ENCODE data around the gene AEBP2. TPM values are rescaled to one million over a fixed set of nuclear protein-coding genes. Genes with fewer than 3 reads are reported as not detected.

AEBP2 gene
- total RNA-seq, 2 donors from 2014 or later, result 25.1 to 25.7 TPM

- H3K4me1 ChIP-seq, result peaks cover 15% of the 10 kb centered on the region
- no peaks in the 10 kb centered on the region for H3K36me3 ChIP-seq (replicated peaks in 1 of 2; ENCODE audit: insufficient read depth in 1 of 2, low read depth in 2 of 2)
- intact Hi-C loops (cut with DNase I), result no loop called here
- DNase-seq (no peak), ATAC-seq (no peak)
- no peak overlapping the region for H3K4me3 ChIP-seq
- no peaks in the 10 kb centered on the region for H3K9me3 ChIP-seq
- 91 to 94% methylated on average over 4 of the region's 4 CpGs for WGBS, 2 donors
- no peak overlapping the region for H3K27ac ChIP-seq
- TF ChIP-seq CTCF (IDR thresholded peaks at IDR 0.05) (no peak), POLR2A (IDR thresholded peaks at IDR 0.05) (no peak)
- H3K27me3 ChIP-seq, result no peaks in the 10 kb centered on the region
Measured at GRCh38 chr12:19443585-19443984, 4.3 kb downstream of the AEBP2 start.

GRCh38 chr12:19444097-19444496 is 4.8 kb downstream of the AEBP2 start:
- H3K27me3 ChIP-seq, result no peaks in the 10 kb centered on the region
- no peaks in the 10 kb centered on the region for H3K36me3 ChIP-seq (replicated peaks in 1 of 2; ENCODE audit: insufficient read depth in 1 of 2, low read depth in 2 of 2)
- TF ChIP-seq POLR2A (IDR thresholded peaks at IDR 0.05), result no peak
- DNase-seq (no peak), ATAC-seq (no peak)
- intact Hi-C loops (cut with DNase I), result no loop called here
- H3K4me3 ChIP-seq, result no peak overlapping the region
- H3K9me3 ChIP-seq, result no peaks in the 10 kb centered on the region
- 74 to 76% methylated on average over 3 of the region's 3 CpGs for WGBS, 2 donors
- H3K27ac ChIP-seq, result no peak overlapping the region
- peaks cover 15% of the 10 kb centered on the region for H3K4me1 ChIP-seq

GRCh38 chr12:19447386-19447785 is 8.1 kb downstream of the AEBP2 start:
- no peak overlapping the region for H3K4me3 ChIP-seq
- ATAC-seq (no peak), DNase-seq (no peak)
- no peaks in the 10 kb centered on the region for H3K9me3 ChIP-seq
- no peaks in the 10 kb centered on the region for H3K36me3 ChIP-seq (replicated peaks in 1 of 2; ENCODE audit: insufficient read depth in 1 of 2, low read depth in 2 of 2)
- H3K27ac ChIP-seq, result no peak overlapping the region
- intact Hi-C loops (cut with DNase I), result no loop called here
- WGBS, 2 donors, result 70 to 80% methylated on average over 8 of the region's 8 CpGs
- peaks cover 1% of the 10 kb centered on the region for H3K4me1 ChIP-seq
- TF ChIP-seq POLR2A (IDR thresholded peaks at IDR 0.05) (no peak), CTCF (IDR thresholded peaks at IDR 0.05) (no peak)
- H3K27me3 ChIP-seq, result no peaks in the 10 kb centered on the region

- no peaks in the 10 kb centered on the region for H3K9me3 ChIP-seq
- TF ChIP-seq CTCF (IDR thresholded peaks at IDR 0.05) (no peak), POLR2A (IDR thresholded peaks at IDR 0.05) (no peak)
- no peak overlapping the region for H3K4me3 ChIP-seq
- H3K27me3 ChIP-seq, result no peaks in the 10 kb centered on the region
- no peak for ATAC-seq
- no peak for DNase-seq
- WGBS, 2 donors, result 90 to 95% methylated on average over 4 of the region's 4 CpGs
- H3K4me1 ChIP-seq, result no peaks in the 10 kb centered on the region
- intact Hi-C loops (cut with DNase I), result no loop called here
- no peaks in the 10 kb centered on the region for H3K36me3 ChIP-seq (replicated peaks in 1 of 2; ENCODE audit: insufficient read depth in 1 of 2, low read depth in 2 of 2)
- H3K27ac ChIP-seq, result no peak overlapping the region
Measured at GRCh38 chr12:19449814-19450213, 10.5 kb downstream of the AEBP2 start.

- Histone ChIP-seq H3K36me3 (replicated peaks in 1 of 2; ENCODE audit: insufficient read depth in 1 of 2, low read depth in 2 of 2) (no peaks in the 10 kb centered on the region), H3K9me3 (no peaks in the 10 kb centered on the region), H3K27me3 (no peaks in the 10 kb centered on the region), H3K4me1 (no peaks in the 10 kb centered on the region), H3K4me3 (no peak overlapping the region), H3K27ac (no peak overlapping the region)
- intact Hi-C loops (cut with DNase I), result no loop called here
- DNase-seq (no peak), ATAC-seq (no peak)
- WGBS, 2 donors, result 81 to 83% methylated on average over 4 of the region's 4 CpGs
- TF ChIP-seq POLR2A (IDR thresholded peaks at IDR 0.05) (no peak), CTCF (IDR thresholded peaks at IDR 0.05) (no peak)
Measured at GRCh38 chr12:19450362-19450761, 11.1 kb downstream of the AEBP2 start.

Measured in body of pancreas (tissue), 4 donors.